GM18907 (cell line): Measurements from ENCODE around the gene DOC2B.
"Not testable (repeated sequence)": the region's sequence is repeated elsewhere in the genome, so short reads cannot be mapped to it uniquely, and the experiment has no call there.

Experiments
- ATAC-seq: cut with Tn5 transposase; IDR thresholded peaks from one replicate; pipeline ENCODE4 v1.9.1; 2021; ENCODE audit warnings: mild to moderate bottlenecking, moderate library complexity; ENCODE audit not compliant: unreplicated experiment

Gene DOC2B

GRCh38 chr17:146983-147761, 34.3 kb downstream of the DOC2B start:
- no peak for ATAC-seq

DNA sequence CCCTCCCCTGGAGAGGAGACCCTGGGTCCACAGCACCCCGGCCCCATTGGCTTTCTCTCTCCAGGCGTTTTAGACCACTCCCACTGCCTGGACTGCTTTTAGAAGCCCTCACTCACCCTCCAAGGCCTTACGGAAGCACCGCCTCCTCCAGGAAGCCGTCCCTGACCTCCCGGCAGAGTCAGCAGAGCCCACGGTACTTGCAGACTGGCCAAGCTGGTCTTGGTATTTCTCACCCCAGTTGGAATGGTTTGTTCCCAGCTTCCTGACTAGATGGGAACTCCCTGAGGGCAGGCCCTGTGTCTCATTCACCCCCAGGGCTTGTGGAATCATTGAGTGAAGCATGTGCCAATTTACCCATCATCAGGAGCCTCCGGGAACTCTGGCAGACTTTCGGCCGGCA, 34.9 kb downstream of the DOC2B start:
- no peak for ATAC-seq

DNA sequence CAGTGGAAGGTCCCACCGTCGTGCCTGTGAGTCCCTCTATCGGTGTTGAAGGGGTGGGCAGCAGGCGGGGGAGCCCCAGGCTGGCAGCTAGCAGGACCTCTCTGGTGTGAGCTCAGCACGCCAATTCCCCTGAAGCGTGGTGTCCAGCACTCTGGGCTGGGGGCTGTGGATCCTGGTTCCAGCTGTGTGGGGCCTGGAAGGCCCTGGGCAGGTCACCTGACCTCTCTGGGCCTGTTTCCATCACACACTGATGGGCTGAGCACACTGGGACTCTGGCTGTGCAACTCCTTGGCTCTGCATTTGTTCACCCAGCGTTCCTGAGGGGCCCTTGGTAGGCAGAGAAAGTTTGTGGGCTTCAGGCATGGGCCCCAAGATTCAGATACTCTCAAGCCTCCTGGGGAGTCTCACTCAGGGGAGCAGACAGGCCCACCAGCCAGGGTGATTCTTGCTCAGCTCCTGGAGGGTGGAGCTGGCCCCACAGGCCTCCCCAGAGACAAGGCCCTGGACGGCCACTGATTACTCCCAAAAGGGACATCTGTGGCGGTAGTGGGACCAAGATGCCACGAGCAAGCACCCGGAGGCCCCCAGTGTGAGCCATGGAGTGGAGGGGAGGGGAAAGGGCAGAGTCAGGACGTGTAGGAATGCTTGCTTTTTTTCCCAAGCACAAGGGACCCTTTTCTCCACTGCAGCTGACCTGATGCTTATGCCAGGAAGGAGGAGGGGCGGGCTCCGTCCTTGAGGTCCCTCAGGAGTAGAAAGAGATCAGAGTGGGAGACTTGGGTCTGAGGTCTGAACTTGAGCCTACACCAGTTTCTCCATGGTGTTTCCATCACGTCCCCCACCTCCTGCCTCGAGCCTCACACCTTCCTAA, 35.5 kb downstream of the DOC2B start:
- ATAC-seq, result no peak

DNA sequence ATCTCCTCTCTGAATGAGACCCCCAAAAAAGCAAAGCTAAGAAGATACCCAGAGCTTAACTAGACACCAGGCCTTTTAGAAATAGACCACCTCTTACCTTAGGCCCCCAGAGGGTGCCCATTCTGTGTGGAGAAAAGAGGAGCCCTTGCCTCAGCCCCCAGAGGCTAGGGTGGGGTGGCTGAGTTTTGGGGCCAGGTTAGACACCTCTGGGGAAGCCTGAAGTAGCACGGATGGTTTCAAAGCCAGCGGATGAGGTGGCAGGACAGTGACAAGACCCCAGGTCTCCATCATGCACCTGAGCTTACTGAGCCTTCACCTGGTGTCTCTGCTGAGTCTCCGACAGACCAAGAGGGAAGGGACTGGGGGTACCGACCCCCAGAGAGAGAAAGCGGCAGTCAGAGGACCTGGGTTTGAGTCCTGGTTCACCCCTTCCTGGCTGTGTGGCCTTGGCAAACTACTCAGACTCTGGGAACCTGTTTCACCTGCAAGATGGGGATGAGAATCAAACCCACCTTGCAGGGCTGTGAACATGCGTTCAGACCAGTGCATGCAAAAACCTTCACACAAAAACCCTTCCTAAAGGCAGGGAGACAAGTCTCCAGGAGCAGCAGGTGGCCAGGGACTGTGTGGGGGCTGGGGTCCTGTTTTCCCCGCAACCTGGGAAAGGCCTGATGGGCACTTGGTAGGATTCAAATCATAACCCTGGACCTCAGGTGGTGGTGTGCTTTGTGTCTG, 36.3 kb downstream of the DOC2B start:
- ATAC-seq, result no peak

- no peak for ATAC-seq
Measured at GRCh38 chr17:143785-144281, 37.6 kb downstream of the DOC2B start.

GRCh38 chr17:142876-143784, 38.3 kb downstream of the DOC2B start:
- no peak for ATAC-seq

GRCh38 chr17:142102-142661, 39.3 kb downstream of the DOC2B start:
- ATAC-seq, result no peak

DNA sequence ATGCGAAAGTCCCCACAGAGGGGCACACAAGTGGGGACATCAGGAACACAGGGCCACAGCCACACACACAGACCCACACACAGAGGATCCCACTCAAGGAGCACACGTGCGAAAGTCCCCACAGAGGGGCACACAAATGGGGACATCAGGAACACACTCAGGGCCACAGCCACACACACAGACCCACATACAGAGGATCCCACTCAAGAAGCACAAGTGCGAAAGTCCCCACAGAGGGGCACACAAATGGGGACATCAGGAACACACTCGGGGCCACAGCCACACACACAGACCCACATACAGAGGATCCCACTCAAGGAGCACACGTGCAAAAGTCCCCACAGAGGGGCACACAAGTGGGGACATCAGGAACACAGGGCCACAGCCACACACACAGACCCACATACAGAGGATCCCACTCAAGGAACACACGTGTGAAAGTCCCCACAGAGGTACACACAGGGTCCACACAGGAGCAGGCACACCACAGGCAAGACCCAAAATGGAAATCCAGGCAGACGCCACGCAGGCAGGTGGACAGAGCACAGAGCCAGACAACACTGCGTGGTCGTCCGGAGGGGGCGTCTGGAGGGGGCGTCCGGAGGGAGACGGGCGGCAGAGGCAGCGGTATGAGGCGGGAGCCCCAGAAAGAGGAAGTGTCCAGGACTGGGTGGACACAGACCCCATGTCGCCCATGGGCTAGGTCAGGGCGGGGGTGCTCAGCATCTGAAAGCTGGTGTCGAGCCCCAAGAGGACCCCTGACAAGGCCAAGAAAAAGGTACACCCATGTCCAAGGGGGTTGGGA, 41.8 kb downstream of the DOC2B start:
- ATAC-seq, result not testable (repeated sequence)

DNA sequence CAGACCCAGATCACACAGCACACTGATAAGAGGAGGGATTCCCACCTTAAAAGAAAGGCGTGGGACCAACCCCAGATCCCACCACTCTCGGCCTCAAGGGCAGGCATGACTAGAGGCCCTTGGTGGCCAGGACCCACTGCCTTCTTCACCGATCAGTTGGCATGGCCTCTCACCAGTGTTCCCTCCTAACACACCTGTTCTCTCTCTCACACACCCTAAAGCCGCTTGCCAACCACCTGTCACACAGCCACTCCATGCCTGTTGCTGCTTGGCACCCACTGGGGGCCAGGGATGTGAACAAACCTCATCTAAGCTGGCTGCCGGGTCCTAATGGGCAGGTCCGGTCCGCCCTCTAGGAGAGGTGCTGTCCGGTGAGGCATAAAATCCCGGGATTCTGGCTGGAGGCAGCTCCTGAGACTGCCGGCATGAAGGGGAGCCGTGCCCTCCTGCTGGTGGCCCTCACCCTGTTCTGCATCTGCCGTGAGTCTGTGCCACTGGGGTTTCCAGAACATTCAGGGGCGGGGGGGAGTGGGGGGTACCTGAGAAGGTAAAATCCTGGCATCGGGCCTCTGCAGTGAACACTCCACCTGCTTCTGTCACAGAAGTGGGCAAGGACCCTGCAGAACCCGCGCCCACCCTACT, 44.2 kb downstream of the DOC2B start, which contains the start of gene SCGB1C2:
SCGB1C2 (plus strand) TSS at position 404 of the 642 bp plus-strand sequence; CDS start at position 426, 22 bp downstream.
- ATAC-seq, result not testable (repeated sequence)

GRCh38 chr17:136531-136930, 44.9 kb downstream of the DOC2B start:
- peak; percentile 55 for ATAC-seq

GRCh38 chr17:135895-136294, 45.6 kb downstream of the DOC2B start:
- ATAC-seq, result not testable (repeated sequence)

GRCh38 chr17:135022-135421, 46.4 kb downstream of the DOC2B start:
- not testable (repeated sequence) for ATAC-seq

DNA sequence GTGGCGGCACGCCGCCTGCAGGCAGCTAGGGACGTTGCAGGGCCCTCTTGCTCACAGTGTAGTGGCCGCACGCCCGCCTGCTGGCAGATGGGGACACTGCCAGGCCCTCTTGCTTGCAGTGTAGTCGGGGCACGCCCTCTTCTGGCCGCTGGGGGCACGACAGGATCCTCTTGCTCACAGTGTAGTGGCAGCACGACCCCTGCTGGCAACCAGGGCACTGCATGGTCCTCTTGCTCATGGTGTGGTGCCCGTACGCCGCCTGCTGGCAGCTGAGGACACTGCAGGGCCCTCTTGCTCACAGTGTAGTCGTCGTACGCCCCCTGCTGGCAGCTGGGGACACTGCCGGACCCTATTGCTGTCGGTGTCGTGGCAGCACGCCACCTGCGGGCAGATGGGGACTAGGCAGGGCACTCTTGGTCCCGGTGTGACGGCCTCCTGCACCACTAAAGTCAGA, 47.1 kb downstream of the DOC2B start:
- ATAC-seq, result peak; percentile 91

DNA sequence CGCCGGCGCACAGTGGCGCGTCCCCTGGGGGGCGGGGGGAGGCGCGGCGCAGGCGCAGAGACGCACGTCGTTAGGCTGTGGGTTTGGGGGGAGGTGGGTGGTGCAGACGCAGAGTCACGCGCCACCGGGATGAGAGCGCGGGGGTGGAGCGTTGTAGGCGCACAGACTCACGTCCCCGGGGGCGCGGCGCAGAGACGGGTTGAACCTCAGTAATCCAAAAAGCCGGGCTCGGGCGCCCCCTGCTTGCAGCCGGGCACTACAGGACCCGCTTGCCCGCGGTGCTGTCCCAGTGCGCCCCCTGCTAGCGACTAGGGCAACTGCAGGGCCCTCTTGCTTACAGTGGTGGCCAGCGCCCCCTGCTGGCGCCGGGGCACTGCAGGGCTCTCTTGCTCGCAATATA, 47.5 kb downstream of the DOC2B start:
- ATAC-seq, result not testable (repeated sequence)

GRCh38 chr17:118339-118917, 63.0 kb downstream of the DOC2B start:
- not testable (repeated sequence) for ATAC-seq

- ATAC-seq, result not testable (repeated sequence)
Measured at GRCh38 chr17:113111-113510, 68.3 kb downstream of the DOC2B start.
